Islet of Langerhans (tissue), 1 donor: ENCODE measurements around the gene GRK1.

ENCODE experiments used
- FAIRE-seq: peaks from one replicate; lab custom pipeline; 2011; peaks lifted over from hg19 to GRCh38; lab: Jason Lieb, UNC

The GRK1 gene

GRCh38 chr13:113761136-113761535 lies 94.1 kb downstream of the GRK1 start:
- no peak for FAIRE-seq

DNA sequence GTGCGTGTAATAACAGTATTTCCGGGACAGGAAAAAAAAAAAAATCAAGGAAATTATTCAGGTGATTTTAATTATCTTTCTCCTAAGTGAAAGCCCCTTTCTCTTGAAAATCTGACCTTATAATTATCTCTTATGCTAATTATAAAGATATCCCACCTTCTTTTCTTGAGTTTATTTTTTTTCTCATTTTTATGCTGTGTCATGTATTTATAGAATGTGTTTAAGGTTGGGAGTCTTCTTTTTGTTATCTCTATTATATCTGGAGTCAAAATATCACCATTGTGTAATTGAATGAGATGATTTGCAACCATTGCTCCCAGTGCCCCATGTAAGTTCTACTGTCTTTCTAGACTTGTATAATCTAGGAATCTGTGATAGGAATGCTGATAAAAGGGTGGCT lies 95.1 kb downstream of the GRK1 start:
- no peak for FAIRE-seq

GRCh38 chr13:113762538-113762937 lies 95.5 kb downstream of the GRK1 start:
- no peak for FAIRE-seq

GRCh38 chr13:113763254-113763653 lies 96.2 kb downstream of the GRK1 start:
- FAIRE-seq = no peak

DNA sequence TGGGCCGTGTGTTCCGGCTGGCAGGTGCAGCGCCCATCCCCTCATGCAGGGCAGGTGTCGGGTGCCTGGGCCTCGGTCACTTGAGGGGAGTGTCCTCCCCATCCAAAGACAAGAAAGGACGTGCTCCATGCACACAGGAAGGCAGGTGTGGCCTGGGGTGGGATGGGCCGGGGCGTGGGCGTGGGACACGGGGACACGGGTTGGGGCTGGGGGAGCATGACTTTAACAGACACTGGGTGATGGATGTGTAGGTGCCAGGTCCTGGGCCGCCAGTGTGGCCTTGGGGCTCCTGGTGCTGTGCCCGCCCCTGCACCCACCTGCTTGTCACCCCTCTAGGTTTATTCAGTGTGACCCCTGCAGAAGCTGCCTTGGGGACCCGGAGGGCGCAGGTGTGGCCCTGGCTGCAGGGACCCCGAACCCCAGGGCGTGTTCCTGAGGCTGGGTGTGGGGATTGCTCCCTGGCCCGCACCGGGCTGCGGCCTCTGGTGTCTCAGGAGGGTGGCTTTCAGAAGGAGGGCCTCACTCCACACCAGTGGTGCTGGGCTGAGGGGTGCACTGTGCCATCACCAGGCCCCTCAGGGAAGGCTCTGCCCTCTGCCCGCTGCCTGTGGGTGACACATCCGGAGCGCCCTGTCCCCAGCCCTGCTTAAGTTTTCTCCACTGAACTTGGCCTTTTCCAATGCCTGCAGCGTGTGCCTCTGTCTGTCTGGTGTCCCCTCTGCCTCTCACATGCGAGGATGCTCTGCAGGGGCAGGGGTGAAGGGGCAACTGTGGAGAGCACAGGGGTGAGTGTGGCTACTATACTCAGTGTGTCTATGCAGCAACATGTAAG lies 97.2 kb downstream of the GRK1 start:
- FAIRE-seq = no peak

GRCh38 chr13:113764793-113765563 lies 98.0 kb downstream of the GRK1 start:
- no peak for FAIRE-seq

DNA sequence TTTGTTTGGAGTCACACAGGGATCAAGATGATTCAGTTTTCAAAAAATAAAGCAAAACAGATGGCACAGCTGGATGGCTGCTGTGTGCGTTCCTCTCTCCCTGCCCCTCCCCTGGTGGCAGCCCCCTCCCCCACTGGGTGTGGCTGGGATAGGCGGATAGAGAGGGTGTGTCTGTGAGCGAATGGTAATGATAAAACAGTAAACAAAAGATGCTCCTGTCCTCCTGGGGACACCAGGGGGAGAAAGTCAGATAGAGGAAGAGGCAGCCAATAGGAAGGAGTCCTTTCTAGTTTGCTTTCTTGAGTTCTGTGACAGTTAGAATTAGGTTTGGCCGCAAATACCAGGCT lies 98.5 kb downstream of the GRK1 start:
- no peak for FAIRE-seq

GRCh38 chr13:113766035-113766800 lies 99.2 kb downstream of the GRK1 start:
- FAIRE-seq = no peak

- FAIRE-seq = no peak
Observed at GRCh38 chr13:113767366-113767765, 100.3 kb downstream of the GRK1 start.

GRCh38 chr13:113768018-113768905 lies 101.2 kb downstream of the GRK1 start:
- no peak for FAIRE-seq

- no peak for FAIRE-seq
Observed at GRCh38 chr13:113769106-113769505, 102.1 kb downstream of the GRK1 start.

DNA sequence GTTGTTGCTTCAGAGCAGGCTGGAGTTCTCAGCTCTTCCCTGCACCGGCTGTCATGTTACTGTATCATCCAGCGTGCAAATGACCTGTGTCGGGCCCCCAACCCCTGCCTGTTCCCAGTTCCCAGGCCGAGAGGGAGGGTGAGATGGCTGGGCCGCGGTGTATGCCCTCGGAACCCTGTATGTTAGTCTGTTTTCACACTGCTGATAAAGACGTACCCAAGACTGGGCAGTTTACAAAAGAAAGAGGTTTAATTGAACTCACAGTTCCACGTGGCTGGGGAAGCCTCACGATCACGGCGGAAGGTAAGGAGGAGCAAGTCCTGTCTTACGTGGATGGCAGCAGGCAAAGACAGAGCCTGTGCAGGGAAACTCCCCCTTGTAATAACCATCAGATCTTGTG lies 102.9 kb downstream of the GRK1 start:
- FAIRE-seq = no peak

- no peak for FAIRE-seq
Observed at GRCh38 chr13:113770441-113770840, 103.4 kb downstream of the GRK1 start.

- FAIRE-seq = no peak
Observed at GRCh38 chr13:113770937-113771336, 103.9 kb downstream of the GRK1 start.

GRCh38 chr13:113771709-113772331 lies 104.8 kb downstream of the GRK1 start:
- no peak for FAIRE-seq

DNA sequence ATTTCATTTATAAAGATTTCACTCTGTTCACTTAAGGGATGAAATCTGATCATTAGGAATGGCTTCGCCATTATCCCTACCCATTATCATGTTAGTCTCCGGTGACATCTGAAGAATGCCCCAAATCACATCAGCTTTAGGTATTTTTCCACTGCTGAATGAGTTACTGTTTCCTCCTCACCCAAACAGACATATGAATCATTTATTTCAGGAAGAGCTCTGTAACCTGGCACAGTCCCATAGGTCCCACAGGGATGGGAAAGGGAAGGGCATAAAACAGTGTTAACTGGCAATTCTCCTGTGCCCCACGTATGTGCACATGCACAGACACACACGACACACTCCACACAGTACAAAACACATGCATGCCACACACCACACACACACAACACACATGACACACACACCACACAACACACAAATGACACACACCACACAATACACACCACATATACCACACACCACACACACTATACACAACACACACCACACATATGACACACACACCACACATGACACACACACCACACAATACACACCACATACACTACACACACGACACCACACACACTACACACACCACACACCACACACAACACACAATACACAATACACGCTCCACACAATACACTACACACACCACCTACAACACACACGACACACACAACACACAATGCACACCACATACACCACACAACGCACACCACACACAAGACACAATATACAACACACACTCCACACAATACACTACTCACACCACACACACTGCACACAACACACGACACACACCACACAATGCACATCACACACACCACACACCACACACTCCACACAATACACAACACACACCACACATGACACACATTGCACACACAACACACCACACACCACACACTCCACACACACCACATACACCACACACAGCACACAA lies 107.4 kb downstream of the GRK1 start:
- FAIRE-seq = no peak

DNA sequence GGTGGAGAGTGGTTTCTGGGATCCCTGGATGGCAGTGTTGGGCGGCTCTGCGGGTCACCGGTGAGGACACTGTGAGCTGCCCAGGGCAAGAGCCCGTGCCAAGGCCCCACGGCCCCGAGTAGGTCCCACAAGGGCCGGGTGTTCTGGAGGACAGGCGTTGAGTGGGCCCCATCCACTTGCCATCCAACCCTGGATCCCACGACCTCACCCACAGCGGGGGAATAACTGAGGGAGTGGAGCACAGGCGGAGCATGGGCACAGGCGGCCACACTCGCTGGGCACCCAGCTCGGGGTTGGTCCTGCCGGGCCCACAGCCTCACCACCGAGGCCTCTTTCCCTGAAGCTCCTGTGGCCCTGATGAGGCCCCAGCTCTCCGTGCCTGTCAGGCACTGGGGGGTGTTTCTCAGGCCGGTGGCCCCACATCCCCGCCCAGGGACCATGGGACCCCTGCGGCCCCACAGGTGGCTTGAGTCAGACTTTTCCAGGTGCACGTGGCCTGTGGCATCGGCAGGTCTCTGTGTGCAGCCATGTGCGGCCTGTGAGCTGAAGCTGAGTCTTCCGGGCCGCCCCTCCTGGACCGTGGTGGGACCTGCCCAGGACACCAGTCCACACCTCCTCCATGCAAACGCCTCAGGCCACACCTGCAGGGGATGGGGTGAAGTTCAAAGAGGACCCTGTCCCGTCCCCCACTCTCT lies 108.6 kb downstream of the GRK1 start:
- no peak for FAIRE-seq

DNA sequence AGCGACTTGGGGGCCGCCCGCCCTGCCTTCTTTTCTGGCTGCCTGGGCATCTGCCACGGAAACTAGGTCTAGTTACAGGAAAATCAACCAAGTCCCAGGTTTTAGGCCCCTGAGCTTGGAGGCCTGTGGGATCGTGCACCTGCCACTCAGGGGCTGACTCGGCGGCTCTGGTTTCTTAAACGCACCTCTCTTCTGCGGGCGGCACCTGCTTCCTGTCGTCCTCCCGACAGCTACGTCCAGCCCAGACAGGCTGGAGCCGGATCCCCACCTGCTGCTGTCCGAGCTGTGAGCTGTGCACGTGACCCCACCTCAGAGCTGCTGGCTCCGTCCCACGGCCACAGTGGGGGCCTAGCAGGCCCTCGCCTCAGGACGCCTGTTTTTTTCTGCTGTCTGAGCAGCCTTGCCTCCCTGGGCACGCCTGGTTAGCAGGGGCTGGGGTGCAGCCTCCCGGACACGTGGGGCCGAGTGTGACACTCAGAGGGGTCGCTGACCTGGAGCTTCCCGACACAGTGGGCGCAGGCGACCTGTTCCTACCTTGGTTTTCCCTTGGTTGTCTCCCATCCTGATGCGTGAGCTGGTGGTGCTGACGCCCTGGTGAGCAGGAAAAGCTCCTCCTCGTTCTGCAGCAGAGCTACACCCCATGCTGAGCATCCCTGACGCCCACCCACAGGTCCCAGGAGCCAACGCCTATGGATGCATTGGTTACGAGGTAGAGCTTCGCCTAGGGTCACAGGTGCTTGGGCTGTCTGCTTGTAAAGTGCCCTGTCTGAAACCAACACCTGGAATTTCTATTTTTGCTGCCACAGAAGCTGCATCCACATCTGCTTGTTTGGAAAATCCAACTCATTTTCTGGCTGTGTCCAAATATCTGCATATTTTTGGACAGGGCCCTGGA lies 109.5 kb downstream of the GRK1 start:
- no peak for FAIRE-seq
